ENCODE measurements around the gene ID3. TPM values are rescaled to one million over a fixed set of nuclear protein-coding genes. Genes with fewer than 3 reads are reported as not detected.

Gene ID3
- total RNA-seq, 4 donors from 2014 or later, result 62.0 to 144 (median 110) TPM

GRCh38 chr1:23543707-23544443, 15.4 kb downstream of the ID3 start:
- no peak for TF ChIP-seq CTCF (IDR thresholded peaks at IDR 0.05; ENCODE audit: low read depth)

- no peak for TF ChIP-seq CTCF (IDR thresholded peaks at IDR 0.05; ENCODE audit: low read depth)
Observed at GRCh38 chr1:23539698-23540266, 19.5 kb downstream of the ID3 start.

GRCh38 chr1:23537296-23537973, 21.9 kb downstream of the ID3 start:
- TF ChIP-seq CTCF (IDR thresholded peaks at IDR 0.05; ENCODE audit: low read depth), result no peak

GRCh38 chr1:23533246-23534023, 25.9 kb downstream of the ID3 start:
- TF ChIP-seq CTCF (IDR thresholded peaks at IDR 0.05; ENCODE audit: low read depth), result no peak

- TF ChIP-seq CTCF (IDR thresholded peaks at IDR 0.05; ENCODE audit: low read depth), result no peak
Observed at GRCh38 chr1:23531562-23532094, 27.7 kb downstream of the ID3 start.

GRCh38 chr1:23530747-23531561, 28.3 kb downstream of the ID3 start, which contains the start of gene E2F2:
E2F2 (minus strand) TSS chr1:23531233; CDS start chr1:23530793, 440 bp downstream.
- TF ChIP-seq CTCF (IDR thresholded peaks at IDR 0.05; ENCODE audit: low read depth), result no peak

All from subcutaneous adipose tissue (tissue), 4 donors.